HL-60 (cell line): ENCODE measurements around the gene RPL39L.

Experiments used
- DNase-seq, 2 experiments: peaks; one replicate each; pipeline ENCODE4 v3.0.0-alpha.2; 2010 to 2020; ENCODE audit warnings: low read depth in 1 of 2, low spot score in 1 of 2
- H3K27ac ChIP-seq: fragments of 250-450 bp; sonication (Bioruptor Pico); replicated peaks from 2 replicates; pipeline ENCODE4 v1.5.1; 2020; ENCODE audit warnings: mild to moderate bottlenecking, moderate library complexity
- H3K27me3 ChIP-seq: fragments of 250-450 bp; sonication (Bioruptor Pico); 2 replicates; pipeline ENCODE4 v1.5.1; 2021; ENCODE audit warnings: mild to moderate bottlenecking, moderate library complexity; ENCODE audit not compliant: insufficient read depth, poor library complexity, severe bottlenecking
- H3K4me3 ChIP-seq: replicated peaks from 2 replicates; pipeline ENCODE4 v1.5.1; 2011; ENCODE audit warnings: mild to moderate bottlenecking, control low read depth, low read length; ENCODE audit not compliant: insufficient read depth
- GABPA ChIP-seq: IDR thresholded peaks from 2 replicates; pipeline ENCODE4 v1.6.1; 2012; ENCODE audit warnings: low read depth
- POLR2AphosphoS5 ChIP-seq: IDR thresholded peaks from 2 replicates; pipeline ENCODE4 v1.6.1; 2012; ENCODE audit warnings: low read depth
- SPI1 ChIP-seq: IDR thresholded peaks from 2 replicates; pipeline ENCODE4 v1.6.1; 2012; ENCODE audit warnings: low read depth, mild to moderate bottlenecking, borderline replicate concordance
- TF ChIP-seq, protein P1 (sequence below): IDR thresholded peaks from one replicate; pipeline ENCODE4 v1.5.1; 2011; ENCODE audit warnings: low read length, control low read depth, inconsistent platforms; ENCODE audit not compliant: insufficient read depth
- TF ChIP-seq, protein P2 (sequence below): IDR thresholded peaks from 2 replicates; pipeline ENCODE4 v1.6.1; 2012; ENCODE audit warnings: low read depth; ENCODE audit not compliant: insufficient replicate concordance

The RPL39L gene

DNA sequence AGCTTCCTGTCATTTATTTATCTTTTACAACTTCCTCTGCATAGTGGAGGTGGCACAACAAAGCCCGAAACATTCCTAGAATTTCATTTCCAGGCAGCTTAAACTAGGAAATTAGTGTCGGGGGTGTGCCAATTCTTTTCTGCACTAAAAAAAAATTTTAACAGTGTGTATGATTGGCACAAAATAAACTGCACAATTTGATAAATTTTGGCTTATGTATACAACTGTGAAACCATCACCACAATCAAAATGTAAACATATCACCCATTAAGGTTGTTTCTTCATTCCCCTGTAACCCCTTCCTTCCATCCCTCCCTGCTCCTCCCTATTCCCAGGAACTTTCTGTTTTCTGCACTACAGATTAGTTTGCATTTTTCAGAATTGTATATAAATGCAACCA, 54.7 kb downstream of the RPL39L start:
- TF ChIP-seq GABPA (no peak), SPI1 (no peak), POLR2AphosphoS5 (no peak)
- TF ChIP-seq, protein P1, sequence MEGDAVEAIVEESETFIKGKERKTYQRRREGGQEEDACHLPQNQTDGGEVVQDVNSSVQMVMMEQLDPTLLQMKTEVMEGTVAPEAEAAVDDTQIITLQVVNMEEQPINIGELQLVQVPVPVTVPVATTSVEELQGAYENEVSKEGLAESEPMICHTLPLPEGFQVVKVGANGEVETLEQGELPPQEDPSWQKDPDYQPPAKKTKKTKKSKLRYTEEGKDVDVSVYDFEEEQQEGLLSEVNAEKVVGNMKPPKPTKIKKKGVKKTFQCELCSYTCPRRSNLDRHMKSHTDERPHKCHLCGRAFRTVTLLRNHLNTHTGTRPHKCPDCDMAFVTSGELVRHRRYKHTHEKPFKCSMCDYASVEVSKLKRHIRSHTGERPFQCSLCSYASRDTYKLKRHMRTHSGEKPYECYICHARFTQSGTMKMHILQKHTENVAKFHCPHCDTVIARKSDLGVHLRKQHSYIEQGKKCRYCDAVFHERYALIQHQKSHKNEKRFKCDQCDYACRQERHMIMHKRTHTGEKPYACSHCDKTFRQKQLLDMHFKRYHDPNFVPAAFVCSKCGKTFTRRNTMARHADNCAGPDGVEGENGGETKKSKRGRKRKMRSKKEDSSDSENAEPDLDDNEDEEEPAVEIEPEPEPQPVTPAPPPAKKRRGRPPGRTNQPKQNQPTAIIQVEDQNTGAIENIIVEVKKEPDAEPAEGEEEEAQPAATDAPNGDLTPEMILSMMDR, result no peak
- TF ChIP-seq, protein P2, sequence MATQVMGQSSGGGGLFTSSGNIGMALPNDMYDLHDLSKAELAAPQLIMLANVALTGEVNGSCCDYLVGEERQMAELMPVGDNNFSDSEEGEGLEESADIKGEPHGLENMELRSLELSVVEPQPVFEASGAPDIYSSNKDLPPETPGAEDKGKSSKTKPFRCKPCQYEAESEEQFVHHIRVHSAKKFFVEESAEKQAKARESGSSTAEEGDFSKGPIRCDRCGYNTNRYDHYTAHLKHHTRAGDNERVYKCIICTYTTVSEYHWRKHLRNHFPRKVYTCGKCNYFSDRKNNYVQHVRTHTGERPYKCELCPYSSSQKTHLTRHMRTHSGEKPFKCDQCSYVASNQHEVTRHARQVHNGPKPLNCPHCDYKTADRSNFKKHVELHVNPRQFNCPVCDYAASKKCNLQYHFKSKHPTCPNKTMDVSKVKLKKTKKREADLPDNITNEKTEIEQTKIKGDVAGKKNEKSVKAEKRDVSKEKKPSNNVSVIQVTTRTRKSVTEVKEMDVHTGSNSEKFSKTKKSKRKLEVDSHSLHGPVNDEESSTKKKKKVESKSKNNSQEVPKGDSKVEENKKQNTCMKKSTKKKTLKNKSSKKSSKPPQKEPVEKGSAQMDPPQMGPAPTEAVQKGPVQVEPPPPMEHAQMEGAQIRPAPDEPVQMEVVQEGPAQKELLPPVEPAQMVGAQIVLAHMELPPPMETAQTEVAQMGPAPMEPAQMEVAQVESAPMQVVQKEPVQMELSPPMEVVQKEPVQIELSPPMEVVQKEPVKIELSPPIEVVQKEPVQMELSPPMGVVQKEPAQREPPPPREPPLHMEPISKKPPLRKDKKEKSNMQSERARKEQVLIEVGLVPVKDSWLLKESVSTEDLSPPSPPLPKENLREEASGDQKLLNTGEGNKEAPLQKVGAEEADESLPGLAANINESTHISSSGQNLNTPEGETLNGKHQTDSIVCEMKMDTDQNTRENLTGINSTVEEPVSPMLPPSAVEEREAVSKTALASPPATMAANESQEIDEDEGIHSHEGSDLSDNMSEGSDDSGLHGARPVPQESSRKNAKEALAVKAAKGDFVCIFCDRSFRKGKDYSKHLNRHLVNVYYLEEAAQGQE, result no peak
- Histone ChIP-seq H3K27me3 (no peaks in the 10 kb centered on the region), H3K27ac (no peak overlapping the region), H3K4me3 (no peak overlapping the region)
- no peak for DNase-seq

DNA sequence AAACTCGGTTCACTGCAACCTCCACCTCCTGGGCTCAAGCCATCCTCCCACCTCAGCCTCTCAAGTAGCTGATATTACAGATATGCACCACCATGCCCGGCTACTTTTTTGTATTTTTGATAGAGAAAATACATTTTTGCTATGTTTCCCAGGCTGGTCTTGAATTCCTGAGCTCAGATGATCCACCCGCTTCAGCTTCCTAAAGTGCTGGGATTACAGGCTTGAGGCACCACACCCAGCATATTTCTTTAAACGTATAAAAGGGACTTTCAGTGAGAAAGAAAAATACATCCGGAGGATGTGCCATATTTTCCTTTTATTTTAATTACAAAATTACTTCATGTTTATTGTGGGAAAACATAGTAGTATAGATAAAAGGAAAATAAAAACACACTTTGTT, 55.2 kb downstream of the RPL39L start:
- H3K4me3 ChIP-seq, result no peak overlapping the region
- H3K27ac ChIP-seq, result no peak overlapping the region
- DNase-seq, result no peak
- TF ChIP-seq GABPA (no peak), POLR2AphosphoS5 (no peak), SPI1 (no peak)
- TF ChIP-seq, protein P1, result no peak
- TF ChIP-seq, protein P2, result no peak
- H3K27me3 ChIP-seq, result no peaks in the 10 kb centered on the region

GRCh38 chr3:187082758-187083375, 56.4 kb downstream of the RPL39L start:
- TF ChIP-seq, protein P2, result no peak
- TF ChIP-seq POLR2AphosphoS5 (no peak), SPI1 (no peak; the same call in 1 of the 2 replicates), GABPA (no peak)
- TF ChIP-seq, protein P1, result no peak

More at GRCh38 chr3:187082758-187083375, 56.4 kb downstream of the RPL39L start:
- Histone ChIP-seq H3K27me3 (no peaks in the 10 kb centered on the region), H3K4me3 (no peak overlapping the region), H3K27ac (peak overlapping the region; percentile 21)
- DNase-seq, result peak in 1 of 2 experiments; percentile 66
